CD4-positive, alpha-beta T cell treated with Interleukin-1 beta for 1 hour (primary cell): ENCODE measurements around the gene HTRA1.

Source experiments
- DNase-seq, 2 donors: peaks; one replicate each; pipeline ENCODE4 v3.0.0-alpha.2; 2020 to 2022

The HTRA1 gene

DNA sequence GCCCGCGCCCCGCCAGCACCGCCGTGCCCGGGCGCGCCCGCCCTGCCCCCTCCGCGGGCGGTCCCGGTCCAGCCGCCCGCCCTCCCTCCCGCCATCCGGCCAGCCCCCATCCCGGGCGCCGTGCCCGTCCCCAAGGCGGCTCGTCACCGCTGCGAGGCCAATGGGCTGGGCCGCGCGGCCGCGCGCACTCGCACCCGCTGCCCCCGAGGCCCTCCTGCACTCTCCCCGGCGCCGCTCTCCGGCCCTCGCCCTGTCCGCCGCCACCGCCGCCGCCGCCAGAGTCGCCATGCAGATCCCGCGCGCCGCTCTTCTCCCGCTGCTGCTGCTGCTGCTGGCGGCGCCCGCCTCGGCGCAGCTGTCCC is at the start of gene HTRA1:
Gene HTRA1 (plus strand): TSS at position 187 of the 362 bp plus-strand sequence. CDS start 100 bp downstream, at position 287.
- no peak for DNase-seq

DNA sequence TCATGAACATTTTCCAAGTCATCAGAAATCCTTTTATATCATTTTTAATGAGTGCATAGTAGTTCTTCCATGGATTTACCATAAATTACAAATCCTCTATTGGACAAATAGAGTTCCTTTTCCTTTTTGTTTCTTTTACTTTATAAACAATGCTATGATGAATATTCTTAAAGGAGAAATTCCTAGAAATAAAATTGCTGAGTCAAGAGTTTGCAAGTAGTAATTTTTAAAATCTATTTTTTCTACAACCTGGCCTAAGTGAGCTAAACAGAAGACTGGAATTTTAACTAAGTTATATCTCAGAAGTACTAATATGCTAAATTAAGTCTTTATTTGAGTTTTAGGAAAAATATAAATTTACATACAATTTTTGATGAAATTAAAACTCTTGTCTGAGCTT is 48.0 kb upstream of the HTRA1 start:
- no peak for DNase-seq

DNA sequence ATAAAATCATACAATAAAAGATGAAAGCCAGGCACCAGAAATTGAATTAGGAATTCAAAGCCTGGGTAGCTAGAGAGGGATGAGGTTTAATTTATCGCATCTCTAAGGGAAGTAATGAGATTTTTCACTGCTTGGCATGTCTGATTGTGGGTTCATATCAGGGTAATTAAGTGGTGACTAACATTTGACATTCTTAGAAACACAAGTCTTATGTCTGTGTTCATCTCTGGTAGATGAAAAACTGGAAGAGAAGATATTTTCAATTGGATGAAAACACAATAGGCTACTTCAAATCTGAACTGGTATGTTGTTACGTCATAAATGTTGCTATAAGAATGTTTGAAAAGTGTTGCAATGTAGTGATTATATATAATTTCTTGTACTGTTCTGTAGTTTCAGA is 43.7 kb upstream of the HTRA1 start:
- no peak for DNase-seq

DNA sequence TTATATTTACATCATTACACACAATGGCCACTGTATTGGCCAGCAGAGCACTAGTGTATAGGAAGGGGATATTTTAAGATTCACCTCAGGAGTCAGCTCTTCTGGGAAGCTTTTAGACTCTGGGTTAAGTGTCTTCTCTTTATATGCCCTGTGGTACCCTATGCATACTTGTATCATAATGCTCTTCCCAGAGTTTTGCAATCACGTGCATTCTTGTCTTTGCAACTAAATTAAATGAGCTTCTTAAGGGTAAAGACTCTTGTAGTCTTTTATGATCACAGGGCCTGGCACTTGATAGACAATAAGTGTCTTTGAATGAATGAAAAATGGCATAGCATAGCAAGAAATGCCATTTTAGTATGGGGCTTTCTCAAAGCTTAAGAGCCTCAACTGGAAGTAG is 42.3 kb upstream of the HTRA1 start:
- no peak for DNase-seq

DNA sequence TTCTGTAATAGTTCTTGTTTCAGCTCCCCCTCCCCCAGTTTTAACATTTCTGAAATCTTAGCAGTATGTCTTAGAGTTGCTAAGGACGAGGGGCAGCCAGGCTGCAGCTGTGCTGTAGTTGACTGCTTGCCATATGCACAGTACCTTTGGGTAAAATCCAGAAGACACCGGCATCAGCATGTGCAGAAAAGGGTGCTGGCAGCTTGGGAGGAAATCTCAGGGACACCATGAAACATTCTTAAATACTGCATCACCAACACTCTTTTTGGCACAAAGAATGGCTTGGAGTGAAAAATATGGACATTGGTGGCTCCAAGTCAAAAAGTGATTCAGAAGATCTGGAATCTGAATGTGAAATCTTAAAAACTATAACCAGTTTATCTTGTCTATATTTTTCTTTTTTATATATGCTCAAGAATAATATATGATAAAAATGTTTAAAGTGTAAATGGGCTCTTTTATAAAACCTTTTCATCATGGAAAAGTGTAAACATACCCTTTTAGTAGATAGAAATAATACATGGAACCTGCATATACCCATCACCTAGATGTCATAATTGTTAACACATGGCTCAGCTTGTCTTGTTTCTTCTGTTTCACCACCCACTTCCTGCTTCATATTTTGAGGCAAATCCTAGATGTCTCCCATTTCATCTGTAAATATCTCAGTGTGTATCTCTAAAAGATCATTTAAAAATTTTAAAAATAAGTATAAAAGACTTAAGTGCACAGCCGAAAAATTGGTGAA is 41.3 kb upstream of the HTRA1 start:
- no peak for DNase-seq

DNA sequence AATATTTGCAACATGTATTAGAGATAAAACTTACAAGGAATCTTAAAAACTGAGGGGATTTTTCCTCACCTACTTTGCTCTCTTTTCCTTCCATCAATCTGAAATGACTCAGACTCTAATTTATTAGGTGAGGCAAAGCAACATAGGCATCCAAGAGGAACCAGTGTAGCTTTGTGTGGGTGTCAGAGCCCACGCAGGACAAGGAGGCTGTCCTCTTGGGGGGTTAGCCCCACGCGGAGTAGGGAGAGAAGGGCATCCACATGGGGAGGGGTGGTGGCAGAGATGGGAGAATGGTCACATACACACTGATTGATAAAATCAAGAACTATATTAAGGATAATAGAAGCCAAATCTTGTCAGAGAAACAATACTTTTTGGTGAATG is 40.7 kb upstream of the HTRA1 start:
- DNase-seq = no peak

DNA sequence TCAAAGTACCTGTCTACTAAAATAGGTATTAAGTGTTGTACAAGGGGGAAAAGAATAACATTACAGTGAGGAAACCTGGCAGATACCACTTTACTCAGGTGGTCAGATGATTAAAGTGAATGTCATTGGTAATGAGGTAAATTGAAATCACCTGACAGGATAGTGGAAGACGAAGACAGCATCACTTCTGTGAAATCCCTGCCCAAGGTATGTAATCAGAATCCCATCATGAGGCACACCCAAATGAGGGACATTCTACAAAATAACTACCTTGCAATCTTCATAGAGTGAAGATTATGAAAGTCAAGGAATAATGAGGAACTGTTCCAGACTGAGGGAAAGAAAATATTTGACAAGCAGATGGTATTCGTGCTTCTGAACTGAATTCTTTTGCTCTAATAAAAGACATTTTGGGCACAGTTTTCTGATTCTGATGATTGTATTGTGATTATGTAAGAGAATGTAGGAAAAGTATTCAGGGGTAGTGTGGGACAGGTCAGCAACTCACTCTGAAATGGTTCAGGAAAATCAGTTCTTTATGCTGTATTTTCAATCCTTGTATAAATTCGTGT is 40.2 kb upstream of the HTRA1 start:
- no peak for DNase-seq

DNA sequence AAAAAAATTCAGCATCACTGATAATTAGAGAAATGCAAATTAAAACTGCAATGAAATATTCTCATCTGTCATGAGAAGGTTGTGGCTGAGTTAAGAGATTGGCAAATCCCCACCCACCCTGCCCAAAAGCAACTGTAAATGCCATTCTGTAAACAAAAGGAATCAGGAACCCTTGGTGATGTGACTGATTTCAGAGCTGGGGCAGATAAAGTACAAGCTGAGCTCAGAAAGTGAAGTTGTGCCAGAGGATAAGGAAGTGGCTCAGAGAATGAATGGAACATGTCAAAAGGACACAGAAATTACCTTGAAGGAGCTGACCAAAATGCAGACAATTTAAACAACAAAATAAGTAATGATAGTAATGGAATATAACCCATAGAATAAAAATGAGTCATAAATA is 39.6 kb upstream of the HTRA1 start:
- no peak for DNase-seq

DNA sequence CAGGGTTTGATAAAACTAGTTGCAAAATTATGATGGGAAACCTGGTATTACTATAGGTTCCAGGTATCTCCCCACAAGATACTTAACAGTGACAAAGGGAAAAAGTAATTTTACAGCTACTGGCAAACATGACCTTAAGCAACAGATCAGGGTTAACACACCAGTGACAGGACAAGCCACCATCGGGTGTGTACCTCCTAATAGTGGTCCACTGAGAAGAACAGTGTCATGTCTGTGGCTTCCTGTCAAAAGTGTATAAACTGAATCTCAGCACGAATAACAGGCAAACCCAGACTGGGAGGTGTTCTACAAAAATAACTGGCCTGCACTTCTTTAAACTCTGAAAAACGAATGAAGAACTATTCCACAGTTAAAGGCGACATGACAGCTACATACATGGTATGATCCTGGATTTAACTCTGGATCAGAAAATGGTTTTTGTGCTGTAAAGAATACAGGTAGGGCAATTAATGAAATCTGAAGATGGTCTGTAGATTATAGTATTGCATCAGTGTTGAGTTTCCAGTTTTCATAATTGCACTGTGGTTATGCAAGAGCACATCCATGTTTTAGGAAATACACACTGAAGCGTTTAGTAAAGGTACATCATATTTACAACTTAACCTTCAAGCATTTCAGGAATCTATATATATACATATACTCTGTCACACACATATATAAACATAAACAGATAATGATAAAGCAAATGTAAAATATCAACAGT is 38.9 kb upstream of the HTRA1 start:
- DNase-seq = peak; percentile 35 to 56

DNA sequence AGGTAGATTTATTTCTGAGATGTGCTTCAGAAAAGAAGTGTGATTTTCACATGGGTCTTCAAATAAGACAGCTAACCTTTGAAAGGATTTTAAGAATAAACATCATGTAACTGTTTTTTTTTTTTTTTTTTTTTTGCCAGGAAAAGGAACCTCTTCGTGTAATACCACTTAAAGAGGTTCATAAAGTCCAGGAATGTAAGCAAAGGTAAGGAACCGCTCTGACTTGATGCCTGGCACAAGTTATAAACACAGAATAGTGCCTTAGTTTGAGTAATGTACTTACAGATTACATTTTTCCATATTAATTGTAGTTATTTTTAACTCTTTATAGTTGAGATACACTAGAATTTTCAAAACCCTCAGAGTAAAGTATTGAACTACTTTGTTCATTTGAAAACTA is 37.3 kb upstream of the HTRA1 start:
- no peak for DNase-seq

DNA sequence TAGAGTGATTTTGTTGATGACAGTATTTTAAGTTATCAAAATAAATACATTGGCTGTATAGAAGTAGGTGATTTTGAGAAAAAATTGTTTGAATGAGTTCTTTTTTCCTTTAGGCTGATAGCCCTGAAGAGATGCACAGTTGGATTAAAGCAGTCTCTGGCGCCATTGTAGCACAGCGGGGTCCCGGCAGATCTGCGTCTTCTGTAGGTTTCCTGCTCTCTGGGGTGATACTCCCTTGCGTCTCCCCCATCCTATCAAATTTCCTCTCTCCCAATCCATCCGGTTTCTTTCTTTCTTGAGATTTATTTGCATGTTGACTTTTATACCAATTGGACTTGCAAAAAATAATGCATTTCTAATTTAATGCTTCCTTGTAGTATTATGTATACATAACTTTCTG is 34.5 kb upstream of the HTRA1 start:
- no peak for DNase-seq

DNA sequence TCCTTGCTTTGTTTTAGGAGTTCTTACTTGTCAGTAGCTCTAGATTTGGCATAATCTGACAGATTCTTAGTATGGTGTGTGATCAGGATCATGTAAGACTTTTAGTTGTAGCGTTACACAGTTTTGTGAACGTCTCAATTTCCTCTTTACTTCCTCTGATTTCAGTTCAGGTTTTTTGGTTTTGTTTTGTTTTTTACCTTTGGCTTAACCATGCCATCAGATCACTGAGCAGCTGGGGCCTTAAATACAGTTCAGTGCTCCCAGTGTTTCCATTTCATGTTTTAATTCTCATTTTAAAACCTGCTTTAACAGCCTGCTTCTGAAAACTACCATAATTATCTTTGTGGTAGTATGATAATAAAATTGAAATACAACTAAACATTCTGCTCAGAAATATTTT is 34.1 kb upstream of the HTRA1 start:
- no peak for DNase-seq

DNA sequence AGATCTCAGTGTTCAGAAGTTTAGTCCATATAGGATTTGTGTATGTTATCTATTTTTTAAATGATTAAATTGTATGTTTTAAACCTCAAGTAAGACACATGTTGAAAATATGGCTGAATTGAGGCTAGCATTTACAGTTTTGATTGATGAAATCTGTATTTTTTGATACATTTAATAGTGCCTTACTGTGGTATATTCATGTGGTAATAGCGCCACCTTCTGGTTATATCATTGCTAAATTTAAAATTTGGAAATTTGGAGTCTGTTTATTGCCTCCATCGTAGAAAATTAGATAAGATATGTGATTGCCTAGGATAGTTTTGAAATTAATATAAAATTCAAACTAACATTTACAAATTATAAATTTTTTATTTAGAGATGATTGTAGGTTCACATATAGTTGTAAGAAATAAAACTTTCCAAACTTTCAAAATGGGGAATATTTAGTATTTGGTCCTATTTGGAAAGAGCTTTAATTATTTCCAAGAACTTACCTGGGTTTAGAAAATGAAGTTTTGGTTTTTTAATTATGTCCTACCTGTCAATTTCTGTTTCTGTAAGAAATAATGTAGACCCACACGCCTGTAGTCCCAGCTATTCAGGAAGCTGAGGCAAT is 26.0 kb upstream of the HTRA1 start:
- DNase-seq = peak in 1 of 2 donors; percentile 70

DNA sequence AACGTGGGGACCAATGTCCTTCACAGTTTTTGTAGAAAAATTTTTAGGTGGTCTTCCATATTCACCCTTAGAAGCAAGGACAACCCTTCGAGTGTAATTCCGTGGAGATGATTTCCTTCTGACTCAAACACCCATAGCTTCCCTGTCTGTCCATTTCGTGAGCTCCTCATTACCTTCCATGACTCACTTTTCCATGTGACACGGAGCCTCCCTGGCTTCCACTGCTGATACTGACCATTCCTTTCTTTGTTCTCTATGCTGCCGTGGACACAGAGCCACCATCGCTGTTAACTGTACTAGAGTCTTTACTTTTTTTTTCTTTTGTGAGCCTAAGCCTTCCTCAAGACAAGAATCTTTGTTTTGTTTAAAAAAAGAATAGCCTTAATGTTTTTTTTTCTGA is 19.4 kb upstream of the HTRA1 start:
- DNase-seq = no peak

DNA sequence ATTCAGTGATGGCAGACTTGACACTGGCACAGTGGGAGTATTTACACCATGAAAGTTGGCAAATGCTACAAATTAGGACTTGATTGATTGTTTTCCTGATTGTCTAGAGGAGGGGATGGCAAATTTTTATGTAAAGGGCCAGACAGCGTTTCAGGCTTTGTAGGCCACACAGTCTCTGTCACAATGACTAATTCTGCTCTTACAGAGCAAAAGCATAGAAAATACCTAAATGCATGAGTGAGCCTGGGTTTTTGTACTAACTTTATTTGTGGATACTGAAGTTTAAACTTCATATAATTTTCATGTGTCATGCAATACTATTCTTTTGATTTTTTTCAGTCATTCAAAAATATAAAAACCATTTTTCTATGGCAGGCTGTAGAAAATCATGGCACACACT is 15.9 kb upstream of the HTRA1 start:
- DNase-seq = no peak

DNA sequence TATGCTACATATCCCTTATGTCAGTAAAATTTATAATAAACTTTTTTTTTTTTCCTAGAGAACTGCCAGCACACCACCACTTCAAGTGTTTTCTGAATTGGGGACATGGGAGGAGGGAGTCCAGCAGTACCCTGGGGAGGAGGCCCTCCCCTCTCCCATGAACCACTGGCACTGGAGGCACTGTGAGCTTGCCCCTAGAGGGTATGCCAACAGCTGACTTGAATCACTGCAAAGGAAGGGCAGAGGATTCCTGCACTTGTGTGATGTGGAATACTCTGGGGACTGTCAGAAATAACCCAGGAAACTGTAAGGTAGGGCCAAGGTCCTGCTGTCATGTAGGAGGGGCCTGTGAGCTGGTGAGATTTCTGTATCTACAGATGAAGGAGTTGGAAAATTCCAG is 15.4 kb upstream of the HTRA1 start:
- no peak for DNase-seq

DNA sequence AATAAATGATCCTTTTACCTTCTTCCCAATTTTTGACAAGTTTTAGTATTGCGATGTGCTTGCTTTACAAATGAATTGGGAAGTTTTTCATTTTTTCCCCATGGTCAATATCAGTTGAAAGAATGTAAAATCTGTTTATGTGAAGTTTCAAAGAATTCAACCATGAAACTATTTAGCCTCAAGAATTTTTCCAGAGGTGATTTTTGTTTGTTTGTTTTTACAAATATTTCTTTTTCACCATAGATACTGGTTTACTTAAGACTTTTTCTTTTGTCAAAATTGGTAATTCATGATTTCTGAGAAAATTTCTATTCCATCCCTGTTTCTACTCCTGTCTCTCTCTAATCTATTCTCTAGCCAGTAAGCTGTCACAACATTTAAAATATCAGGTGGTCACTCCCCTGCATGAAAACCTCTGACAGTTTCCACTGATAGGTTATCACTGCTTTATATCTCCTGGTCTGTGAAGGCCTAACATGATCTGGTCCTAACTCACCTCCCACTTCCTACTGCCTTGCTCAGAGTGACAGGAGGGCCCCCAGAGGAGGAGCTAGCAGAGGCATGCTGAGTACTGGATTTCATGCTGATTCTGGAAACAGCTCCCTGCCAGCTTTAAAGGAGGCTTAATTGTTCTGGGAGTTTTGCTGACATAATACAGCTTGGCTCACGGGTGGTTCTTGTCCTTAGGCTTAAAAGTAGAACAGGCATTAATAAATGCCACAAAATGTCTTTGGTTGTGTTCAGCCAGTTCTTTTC is 14.5 kb upstream of the HTRA1 start:
- no peak for DNase-seq

DNA sequence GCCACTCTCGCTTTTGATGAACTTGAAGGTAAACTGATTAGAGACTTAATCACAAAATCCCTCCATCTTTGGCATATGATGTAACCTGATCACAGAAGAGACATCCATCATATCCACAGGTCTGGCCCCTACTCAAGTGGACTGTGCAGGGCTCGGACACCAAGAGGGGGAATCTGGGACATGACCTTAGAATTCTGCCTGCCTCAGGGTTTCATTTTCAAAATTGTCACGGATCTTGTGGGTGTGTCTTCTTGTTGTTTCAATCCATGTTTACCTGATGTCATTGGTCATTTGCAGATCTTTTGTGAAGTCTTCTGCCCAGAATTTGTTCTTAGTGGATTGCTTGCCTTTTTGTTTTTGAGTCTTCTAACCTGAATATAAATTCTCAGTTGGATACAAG is 12.8 kb upstream of the HTRA1 start:
- DNase-seq = no peak

DNA sequence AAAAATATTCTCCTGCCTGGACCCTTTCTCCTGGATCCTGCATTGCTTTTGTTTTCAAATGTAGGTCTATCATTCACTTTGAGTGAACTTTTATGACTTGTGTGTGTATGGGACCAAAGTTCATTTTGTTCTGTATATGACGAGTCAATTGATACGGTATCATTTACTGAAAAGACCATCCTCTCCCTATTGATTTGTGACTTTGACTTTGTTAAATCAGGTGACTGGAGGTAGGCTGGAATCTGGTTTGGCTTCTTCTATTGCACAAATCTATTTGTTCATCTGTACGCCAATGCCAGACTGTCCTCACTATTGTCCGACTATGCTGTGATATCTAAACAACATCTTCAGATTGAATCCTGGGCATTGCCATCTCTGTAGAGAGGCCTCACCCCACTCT is 12.2 kb upstream of the HTRA1 start:
- DNase-seq = no peak

DNA sequence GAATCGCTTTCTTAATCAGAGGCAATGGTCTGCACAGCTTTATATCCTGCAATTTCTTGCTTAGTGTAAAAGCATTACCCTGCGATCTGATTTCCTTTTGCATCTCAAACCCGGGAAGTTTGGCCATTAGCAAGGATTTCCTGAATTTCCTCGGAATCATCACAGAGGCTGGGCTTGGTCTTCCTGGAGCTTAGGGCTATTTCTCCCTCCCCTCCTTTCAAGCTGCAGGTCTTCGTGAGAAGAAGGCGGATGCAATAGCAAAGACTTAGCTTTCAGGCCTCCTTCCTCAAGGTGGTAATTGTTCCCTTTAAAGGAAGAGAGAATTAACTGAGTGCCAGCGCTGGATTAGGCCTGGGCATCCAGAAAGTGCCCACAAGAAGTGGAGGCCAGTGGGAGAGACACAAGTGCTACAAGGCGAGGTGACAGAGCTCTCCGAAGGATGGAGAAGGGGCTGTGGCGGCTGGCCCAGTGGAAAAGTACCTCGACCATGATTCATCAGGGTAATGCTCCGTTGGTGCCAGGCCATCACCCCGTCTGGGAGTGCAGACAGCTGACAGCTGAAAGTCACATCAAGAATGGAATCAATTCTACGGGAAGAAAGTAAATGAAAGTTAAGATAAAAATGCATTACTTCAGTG is 10.9 kb upstream of the HTRA1 start:
- DNase-seq = no peak

DNA sequence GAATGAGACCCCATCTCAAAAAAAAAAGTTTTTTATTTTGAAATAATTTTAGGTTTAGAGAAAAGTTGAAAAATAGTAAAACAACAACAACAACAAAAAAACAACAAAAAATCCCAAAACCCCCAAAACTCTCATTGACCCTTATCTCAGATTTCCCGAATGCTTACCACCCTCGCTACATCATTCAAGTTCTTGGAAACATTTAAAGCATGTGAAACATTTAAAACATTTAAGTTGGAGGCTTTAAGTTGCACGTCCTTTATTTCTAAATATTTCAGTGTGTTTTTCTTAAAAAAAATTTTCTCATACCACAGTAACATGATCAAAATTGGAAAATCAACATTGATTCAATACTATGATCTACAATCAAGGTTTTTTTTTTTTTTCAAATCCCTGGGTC is 7.3 kb upstream of the HTRA1 start:
- DNase-seq = no peak

DNA sequence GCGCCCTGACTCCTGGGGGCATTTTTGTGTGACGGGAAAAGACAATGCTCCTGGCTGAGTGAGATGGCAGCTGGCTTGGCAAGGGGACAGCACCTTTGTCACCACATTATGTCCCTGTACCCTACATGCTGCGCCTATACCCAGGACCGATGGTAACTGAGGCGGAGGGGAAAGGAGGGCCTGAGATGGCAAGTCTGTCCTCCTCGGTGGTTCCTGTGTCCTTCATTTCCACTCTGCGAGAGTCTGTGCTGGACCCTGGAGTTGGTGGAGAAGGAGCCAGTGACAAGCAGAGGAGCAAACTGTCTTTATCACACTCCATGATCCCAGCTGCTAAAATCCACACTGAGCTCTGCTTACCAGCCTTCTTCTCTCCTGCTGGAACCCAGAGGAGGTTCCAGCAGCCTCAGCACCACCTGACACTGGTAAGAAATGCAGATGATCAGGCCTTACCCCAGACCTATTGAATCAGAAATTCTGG is 6.7 kb upstream of the HTRA1 start, which contains the start of gene ARMS2:
Gene ARMS2 (plus strand): TSS at position 51 of the 478 bp plus-strand sequence. CDS start 75 bp downstream, at position 126.
- no peak for DNase-seq
